Stomach (tissue), 9 donors: ENCODE data around the gene TMEM255B. TPM values are rescaled to one million over a fixed set of nuclear protein-coding genes. Genes with fewer than 3 reads are reported as not detected.

Experiments
- DNase-seq, 2 donors: peaks; one replicate each; pipeline versions ENCODE4 v3.0.0 to v3.0.0-alpha.2; 2013 to 2019
- H3K27ac ChIP-seq, 5 donors: fragments of 200-600 bp in 4 of 5; sonication (generic) in 4 of 5; one replicate each; pipeline ENCODE4 v1.5.1; 2013 to 2019; ENCODE audit warnings: mild to moderate bottlenecking in 1 of 5, moderate library complexity in 1 of 5
- H3K27me3 ChIP-seq, 3 donors: fragments of 200-600 bp; sonication (generic); one replicate each; pipeline ENCODE4 v1.5.1; 2017 to 2019; ENCODE audit warnings: mixed run types in 1 of 3
- H3K36me3 ChIP-seq, 4 donors: fragments of 200-600 bp; sonication (generic); 1 replicate in 3 of 4; 2 replicates in 1 of 4; pipeline ENCODE4 v1.5.1; 2016 to 2019
- H3K4me1 ChIP-seq, 4 donors: fragments of 200-600 bp; sonication (generic); one replicate each; pipeline ENCODE4 v1.5.1; 2016 to 2019
- H3K4me3 ChIP-seq, 4 donors: fragments of 200-600 bp; sonication (generic) in 3 of 4; one replicate each; pipeline ENCODE4 v1.5.1; 2016 to 2019; ENCODE audit warnings: mild to moderate bottlenecking in 1 of 4
- H3K9me3 ChIP-seq, 4 donors: fragments of 200-600 bp; sonication (generic); one replicate each; pipeline ENCODE4 v1.5.1; 2016 to 2019
- CTCF ChIP-seq, 7 experiments: fragments of 450-650 bp in 4 of 7; fragments of 200-600 bp in 3 of 7; sonication (generic) in 3 of 7; IDR thresholded peaks; one replicate each; pipeline ENCODE4 v1.5.1; 2016 to 2019; ENCODE audit warnings: antibody characterized with exemption in 7 of 7, control low read depth in 2 of 7, mild to moderate bottlenecking in 1 of 7
- EP300 ChIP-seq: sonication (generic); formaldehyde crosslinking; IDR thresholded peaks from one replicate; pipeline ENCODE4 v1.6.1; 2017; ENCODE audit warnings: antibody characterized with exemption
- POLR2A ChIP-seq, 4 donors: fragments of 450-650 bp; IDR thresholded peaks; one replicate each; pipeline ENCODE4 v1.6.1; 2016; ENCODE audit warnings: antibody characterized with exemption in 4 of 4, control low read depth in 2 of 4, mild to moderate bottlenecking in 1 of 4, moderate library complexity in 1 of 4
- POLR2AphosphoS5 ChIP-seq, 3 donors: sonication (generic); formaldehyde crosslinking; IDR thresholded peaks; one replicate each; pipeline ENCODE4 v1.6.1; 2016; ENCODE audit warnings: antibody characterized with exemption in 3 of 3
- WGBS, 5 donors: extraction: QIAGEN DNeasy Blood & Tissue Kit in 3 of 5; methylation state at CpG; one replicate each; pipeline versions ENCODE4 v1.1.5 to v1.1.7; 2013 to 2018; 5-methylcytosine and 5-hydroxymethylcytosine counted together
- intact Hi-C: fragments of 100-400 bp; cut with DNase I; formaldehyde crosslinking; loops from one replicate; pipeline ENCODE4 v1.15.1; 2023; ENCODE audit warnings: low total_unique reads
- polyA plus RNA-seq, 3 donors: library from polyadenylated mRNA; stranded (reverse); fragments of 200-250 nt; gene quantifications; one replicate each; pipeline ENCODE4 v1.2.3, GENCODE V29; 2013
- total RNA-seq, 5 donors: library from RNA; depleted of rRNA; stranded (reverse); fragments of >200 nt; gene quantifications; one replicate each; pipeline versions ENCODE4 v1.1.0 to v1.2.3, GENCODE V29; 2014 to 2016
- donor health status: healthy with polysubstance abuse.
- donor health status: Bipolar disorder and iron deficiency.
- donor health status: healthy.

Gene TMEM255B
- total and polyA plus RNA-seq, 8 donors = 1.3 to 7.9 (median 4.6) TPM; not detected in 1

GRCh38 chr13:113848020-113848419 is 89.0 kb downstream of the TMEM255B start:
- no peaks in the 10 kb centered on the region for H3K9me3 ChIP-seq
- intact Hi-C loops = no loop called here
- H3K36me3 ChIP-seq = peaks cover 4 to 46% (median 42%) of the 10 kb centered on the region in 4 donors
- no peak overlapping the region for H3K27ac ChIP-seq
- TF ChIP-seq POLR2AphosphoS5 (IDR thresholded peaks at IDR 0.05) (no peak), EP300 (no peak), CTCF (IDR thresholded peaks at IDR 0.05) (no peak), POLR2A (IDR thresholded peaks at IDR 0.05) (no peak)
- WGBS, 5 donors = 79 to 87% (median 85%) methylated on average over 8 of the region's 8 CpGs
- no peak for DNase-seq
- no peak overlapping the region for H3K4me3 ChIP-seq
- H3K27me3 ChIP-seq = no peaks in the 10 kb centered on the region
- H3K4me1 ChIP-seq = peaks cover 10 to 53% (median 26%) of the 10 kb centered on the region in 4 donors

- Histone ChIP-seq H3K27me3 (no peaks in the 10 kb centered on the region), H3K9me3 (no peaks in the 10 kb centered on the region), H3K4me1 (peaks cover 17 to 53% (median 26%) of the 10 kb centered on the region in 4 donors), H3K36me3 (peaks cover 4 to 40% (median 36%) of the 10 kb centered on the region in 4 donors), H3K27ac (peak overlapping the region in 2 of 5 donors; percentile 3 to 4), H3K4me3 (no peak overlapping the region)
- TF ChIP-seq POLR2A (IDR thresholded peaks at IDR 0.05) (no peak), POLR2AphosphoS5 (IDR thresholded peaks at IDR 0.05) (no peak), EP300 (no peak), CTCF (IDR thresholded peaks at IDR 0.05) (no peak)
- DNase-seq = peak; percentile 71 to 72
- WGBS, 5 donors = 62 to 74% (median 68%) methylated on average over 18 of the region's 18 CpGs
- intact Hi-C loops = no loop called here
Observed at GRCh38 chr13:113848431-113849260, 89.6 kb downstream of the TMEM255B start.

GRCh38 chr13:113849546-113849945 is 90.5 kb downstream of the TMEM255B start:
- WGBS, 5 donors = 76 to 94% (median 78%) methylated on average over 3 of the region's 3 CpGs
- DNase-seq = no peak

More at GRCh38 chr13:113849546-113849945, 90.5 kb downstream of the TMEM255B start:
- intact Hi-C loops = no loop called here
- H3K9me3 ChIP-seq = no peaks in the 10 kb centered on the region
- TF ChIP-seq POLR2AphosphoS5 (IDR thresholded peaks at IDR 0.05) = no peak
- no peak for TF ChIP-seq POLR2A (IDR thresholded peaks at IDR 0.05)
- no peak for TF ChIP-seq CTCF (IDR thresholded peaks at IDR 0.05)
- no peak for TF ChIP-seq EP300
- no peak overlapping the region for H3K27ac ChIP-seq
- H3K27me3 ChIP-seq = no peaks in the 10 kb centered on the region
- H3K4me1 ChIP-seq = peaks cover 26 to 58% (median 33%) of the 10 kb centered on the region in 4 donors
- H3K36me3 ChIP-seq = peaks cover 4 to 31% (median 27%) of the 10 kb centered on the region in 4 donors
- no peak overlapping the region for H3K4me3 ChIP-seq
